HG02884 (cell line): ENCODE data around the gene RMND1.
"Not testable (repeated sequence)": the region's sequence is repeated elsewhere in the genome, so short reads cannot be mapped to it uniquely, and the experiment has no call there.

Experiments
- ATAC-seq: cut with Tn5 transposase; IDR thresholded peaks from one replicate; pipeline ENCODE4 v1.9.1; 2021; ENCODE audit warnings: mild to moderate bottlenecking, moderate library complexity; ENCODE audit not compliant: unreplicated experiment

The RMND1 gene

GRCh38 chr6:151451950-151452749 lies at the start of gene RMND1:
Gene RMND1 (minus strand): TSS chr6:151452126. CDS start chr6:151445811, 6,315 bp downstream.
- ATAC-seq, result peak; percentile 95

- no peak for ATAC-seq
These were observed 47.6 kb upstream of the RMND1 start for GRCh38 chr6:151499551-151499950.

- peak; percentile 76 for ATAC-seq
These were observed 46.4 kb upstream of the RMND1 start for GRCh38 chr6:151498327-151498726.

GRCh38 chr6:151497905-151498304 lies 46.0 kb upstream of the RMND1 start:
- ATAC-seq, result peak; percentile 33

- no peak for ATAC-seq
These were observed 43.5 kb upstream of the RMND1 start for GRCh38 chr6:151495380-151495779.

GRCh38 chr6:151494936-151495320 lies 43.0 kb upstream of the RMND1 start:
- ATAC-seq, result no peak

- ATAC-seq, result no peak
These were observed 42.5 kb upstream of the RMND1 start for GRCh38 chr6:151494235-151494935.

GRCh38 chr6:151493804-151494234 lies 41.9 kb upstream of the RMND1 start, which contains the start of gene CCDC170:
Gene CCDC170 (plus strand): TSS chr6:151494017. CDS start chr6:151494129, 112 bp downstream.
- ATAC-seq, result no peak

- ATAC-seq, result no peak
These were observed 41.4 kb upstream of the RMND1 start for GRCh38 chr6:151493161-151493803.

- no peak for ATAC-seq
These were observed 39.1 kb upstream of the RMND1 start for GRCh38 chr6:151490996-151491395.

GRCh38 chr6:151488226-151488625 lies 36.3 kb upstream of the RMND1 start:
- no peak for ATAC-seq

GRCh38 chr6:151483994-151484393 lies 32.1 kb upstream of the RMND1 start:
- ATAC-seq, result no peak

GRCh38 chr6:151482290-151482689 lies 30.4 kb upstream of the RMND1 start:
- no peak for ATAC-seq

GRCh38 chr6:151481786-151482185 lies 29.9 kb upstream of the RMND1 start:
- no peak for ATAC-seq

- no peak for ATAC-seq
These were observed 26.7 kb upstream of the RMND1 start for GRCh38 chr6:151478670-151479069.

- ATAC-seq, result no peak
These were observed 25.8 kb upstream of the RMND1 start for GRCh38 chr6:151477726-151478125.

- ATAC-seq, result no peak
These were observed 24.0 kb upstream of the RMND1 start for GRCh38 chr6:151475653-151476523.

- ATAC-seq, result no peak
These were observed 12.8 kb upstream of the RMND1 start for GRCh38 chr6:151464702-151465101.

- no peak for ATAC-seq
These were observed 9.7 kb upstream of the RMND1 start for GRCh38 chr6:151461673-151462072.

GRCh38 chr6:151455751-151456398 lies 3.9 kb upstream of the RMND1 start:
- ATAC-seq, result not testable (repeated sequence)
